SU-DHL-6 (cell line): ENCODE measurements around the gene OR10A2.
"Not testable (repeated sequence)": the region's sequence is repeated elsewhere in the genome, so short reads cannot be mapped to it uniquely, and the experiment has no call there.

ENCODE experiments used
- H2AFZ ChIP-seq: fragments of 200-600 bp; sonication (generic); 2 replicates; pipeline ENCODE4 v1.6.1; 2014; ENCODE audit warnings: low read depth, mild to moderate bottlenecking, moderate library complexity, mixed read lengths, antibody characterized with exemption, low read length; ENCODE audit not compliant: severe bottlenecking
- H3F3A ChIP-seq: fragments of 200-600 bp; shearing (Covaris generic); 2 replicates; pipeline ENCODE4 v1.6.0; 2016; ENCODE audit warnings: antibody characterized with exemption, mild to moderate bottlenecking; ENCODE audit not compliant: insufficient read depth
- H3K27ac ChIP-seq: fragments of 200-600 bp; sonication (generic); 2 replicates; pipeline ENCODE4 v1.5.1; 2016; ENCODE audit warnings: low read depth, mild to moderate bottlenecking, low read length, moderate library complexity, mixed read lengths
- H3K27me3 ChIP-seq: fragments of 200-600 bp; sonication (generic), shearing (Covaris generic); 2 replicates; pipeline ENCODE4 v1.6.0; 2014; ENCODE audit warnings: mild to moderate bottlenecking, low read length
- H3K36me3 ChIP-seq: fragments of 200-600 bp; sonication (generic); 2 replicates; pipeline ENCODE4 v1.6.1; 2014; ENCODE audit warnings: mild to moderate bottlenecking, low read length, mixed read lengths
- H3K4me2 ChIP-seq: fragments of 300-600, 200-600 bp; shearing (Covaris generic), sonication (generic); 2 replicates; pipeline ENCODE4 v1.6.0; 2014; ENCODE audit warnings: low read length, low read depth, mild to moderate bottlenecking; ENCODE audit not compliant: poor library complexity, severe bottlenecking
- H3K4me3 ChIP-seq: fragments of 200-600 bp; sonication (generic); 2 replicates; pipeline ENCODE4 v1.5.1; 2014; ENCODE audit warnings: antibody characterized with exemption, low read length, mild to moderate bottlenecking, mixed read lengths; ENCODE audit not compliant: insufficient read depth, poor library complexity, severe bottlenecking
- H3K79me2 ChIP-seq: fragments of 200-600 bp; sonication (generic); 2 replicates; pipeline ENCODE4 v1.6.1; 2014; ENCODE audit warnings: mild to moderate bottlenecking, low read length, moderate library complexity; ENCODE audit not compliant: insufficient read depth
- H3K9ac ChIP-seq: fragments of 200-600 bp; sonication (generic); 2 replicates; pipeline ENCODE4 v1.7.0; 2014; ENCODE audit warnings: mild to moderate bottlenecking, low read length
- H3K9me2 ChIP-seq: fragments of 200-600 bp; sonication (generic); replicated peaks from 2 replicates; pipeline ENCODE4 v1.6.1; 2014; ENCODE audit warnings: low read length; ENCODE audit not compliant: insufficient read depth
- H3K9me3 ChIP-seq: fragments of 200-600 bp; sonication (generic); 2 replicates; pipeline ENCODE4 v1.6.1; 2014; ENCODE audit warnings: low read length, mixed read lengths; ENCODE audit not compliant: insufficient read depth
- H4K20me1 ChIP-seq: fragments of 200-600 bp; sonication (generic); 2 replicates; pipeline ENCODE4 v1.6.1; 2014; ENCODE audit warnings: low read depth, mild to moderate bottlenecking, antibody characterized with exemption, low read length, moderate library complexity, mixed read lengths
- EZH2phosphoT487 ChIP-seq: fragments of 200-600 bp; sonication (generic), shearing (Covaris generic); conservative IDR thresholded peaks from 2 replicates; pipeline ENCODE4 v1.6.1; 2018; ENCODE audit warnings: mild to moderate bottlenecking, antibody characterized with exemption, low read length, moderate library complexity, mixed read lengths
- TF ChIP-seq, protein P1 (sequence below): fragments of 200-600 bp; sonication (generic); IDR thresholded peaks from one replicate; pipeline ENCODE4 v1.5.1; 2017; ENCODE audit warnings: antibody characterized with exemption, mild to moderate bottlenecking, low read length, moderate library complexity; ENCODE audit not compliant: insufficient read depth, poor library complexity, severe bottlenecking

The OR10A2 gene

GRCh38 chr11:6894097-6894496 is 31.2 kb downstream of the OR10A2 start:
- H3K27me3 ChIP-seq = no peaks in the 10 kb centered on the region
- H3K79me2 ChIP-seq = no peaks in the 10 kb centered on the region
- H3K36me3 ChIP-seq = no peaks in the 10 kb centered on the region
- TF ChIP-seq, protein P1, sequence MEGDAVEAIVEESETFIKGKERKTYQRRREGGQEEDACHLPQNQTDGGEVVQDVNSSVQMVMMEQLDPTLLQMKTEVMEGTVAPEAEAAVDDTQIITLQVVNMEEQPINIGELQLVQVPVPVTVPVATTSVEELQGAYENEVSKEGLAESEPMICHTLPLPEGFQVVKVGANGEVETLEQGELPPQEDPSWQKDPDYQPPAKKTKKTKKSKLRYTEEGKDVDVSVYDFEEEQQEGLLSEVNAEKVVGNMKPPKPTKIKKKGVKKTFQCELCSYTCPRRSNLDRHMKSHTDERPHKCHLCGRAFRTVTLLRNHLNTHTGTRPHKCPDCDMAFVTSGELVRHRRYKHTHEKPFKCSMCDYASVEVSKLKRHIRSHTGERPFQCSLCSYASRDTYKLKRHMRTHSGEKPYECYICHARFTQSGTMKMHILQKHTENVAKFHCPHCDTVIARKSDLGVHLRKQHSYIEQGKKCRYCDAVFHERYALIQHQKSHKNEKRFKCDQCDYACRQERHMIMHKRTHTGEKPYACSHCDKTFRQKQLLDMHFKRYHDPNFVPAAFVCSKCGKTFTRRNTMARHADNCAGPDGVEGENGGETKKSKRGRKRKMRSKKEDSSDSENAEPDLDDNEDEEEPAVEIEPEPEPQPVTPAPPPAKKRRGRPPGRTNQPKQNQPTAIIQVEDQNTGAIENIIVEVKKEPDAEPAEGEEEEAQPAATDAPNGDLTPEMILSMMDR = no peak
- TF ChIP-seq EZH2phosphoT487 = no peak
- H3K9ac ChIP-seq = no peak overlapping the region
- no peak overlapping the region for H3K4me3 ChIP-seq
- no peaks in the 10 kb centered on the region for H4K20me1 ChIP-seq
- H3K9me2 ChIP-seq = no peaks in the 10 kb centered on the region
- no peak overlapping the region for H3K27ac ChIP-seq
- no peak overlapping the region for H3K4me2 ChIP-seq
- H3K9me3 ChIP-seq = no peaks in the 10 kb centered on the region
- H2AFZ ChIP-seq = no peak overlapping the region
- H3F3A ChIP-seq = no peaks in the 10 kb centered on the region

DNA sequence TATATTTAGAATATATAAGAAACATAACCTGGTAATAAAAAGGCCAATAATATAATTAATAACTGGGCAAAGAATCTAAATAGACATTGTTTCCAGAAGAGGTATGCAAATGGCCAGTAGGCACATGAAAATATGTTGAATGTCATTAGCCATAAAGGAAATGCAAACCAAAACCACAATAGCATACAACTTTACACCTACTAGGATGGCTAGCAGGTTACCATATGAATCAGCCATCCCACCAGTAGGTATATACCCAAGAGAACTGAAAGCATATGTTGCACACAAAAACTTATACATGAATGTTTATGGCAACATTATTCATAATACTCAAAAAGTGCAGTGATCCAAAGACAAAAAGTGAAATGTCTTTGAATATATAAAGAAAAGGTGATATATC is 32.2 kb downstream of the OR10A2 start:
- Histone ChIP-seq H3F3A (no peaks in the 10 kb centered on the region), H3K27me3 (no peaks in the 10 kb centered on the region), H3K9ac (no peak overlapping the region), H3K4me3 (no peak overlapping the region), H3K9me3 (no peaks in the 10 kb centered on the region), H3K4me2 (no peak overlapping the region), H3K79me2 (no peaks in the 10 kb centered on the region), H2AFZ (no peak overlapping the region), H3K36me3 (no peaks in the 10 kb centered on the region), H4K20me1 (no peaks in the 10 kb centered on the region), H3K27ac (no peak overlapping the region), H3K9me2 (no peaks in the 10 kb centered on the region)
- TF ChIP-seq, protein P1 = no peak
- no peak for TF ChIP-seq EZH2phosphoT487

DNA sequence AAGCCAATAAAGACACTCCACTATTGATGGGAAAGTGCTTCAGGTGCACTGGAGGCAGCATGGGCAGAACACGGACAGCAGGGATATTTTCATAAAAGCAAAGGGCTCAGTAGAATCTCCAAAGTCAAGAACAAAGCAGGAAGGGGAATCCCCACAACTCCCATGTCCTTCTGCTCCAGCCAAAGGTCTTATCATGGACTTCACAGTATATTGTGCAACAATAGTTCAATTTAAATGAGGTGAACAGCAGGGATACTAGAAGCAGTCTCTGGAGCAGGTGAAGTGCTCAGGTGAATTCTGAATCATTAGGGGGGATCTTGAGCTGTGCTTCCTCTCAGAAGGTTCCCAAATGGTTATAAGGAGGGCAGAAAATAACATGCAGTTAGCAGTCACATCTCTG is 36.1 kb downstream of the OR10A2 start:
- H3K9me3 ChIP-seq = no peaks in the 10 kb centered on the region
- H4K20me1 ChIP-seq = no peaks in the 10 kb centered on the region
- H3K9ac ChIP-seq = no peak overlapping the region
- H3K4me2 ChIP-seq = no peak overlapping the region
- no peaks in the 10 kb centered on the region for H3K27me3 ChIP-seq
- no peak overlapping the region for H2AFZ ChIP-seq
- TF ChIP-seq, protein P1 = no peak
- no peak for TF ChIP-seq EZH2phosphoT487
- no peaks in the 10 kb centered on the region for H3F3A ChIP-seq
- no peaks in the 10 kb centered on the region for H3K79me2 ChIP-seq
- no peak overlapping the region for H3K27ac ChIP-seq
- H3K36me3 ChIP-seq = no peaks in the 10 kb centered on the region
- H3K4me3 ChIP-seq = no peak overlapping the region
- no peaks in the 10 kb centered on the region for H3K9me2 ChIP-seq

GRCh38 chr11:6900327-6900999 is 37.6 kb downstream of the OR10A2 start:
- no peak overlapping the region for H3K4me3 ChIP-seq
- H3K9me2 ChIP-seq = no peaks in the 10 kb centered on the region
- no peaks in the 10 kb centered on the region for H3K27me3 ChIP-seq
- H3K4me2 ChIP-seq = no peak overlapping the region
- H3K36me3 ChIP-seq = no peaks in the 10 kb centered on the region
- H2AFZ ChIP-seq = no peak overlapping the region
- no peaks in the 10 kb centered on the region for H3K79me2 ChIP-seq
- no peak overlapping the region for H3K27ac ChIP-seq
- H3K9ac ChIP-seq = no peak overlapping the region
- H3K9me3 ChIP-seq = no peaks in the 10 kb centered on the region
- no peak for TF ChIP-seq EZH2phosphoT487
- TF ChIP-seq, protein P1 = peak; percentile 18
- H4K20me1 ChIP-seq = no peaks in the 10 kb centered on the region
- H3F3A ChIP-seq = no peaks in the 10 kb centered on the region

DNA sequence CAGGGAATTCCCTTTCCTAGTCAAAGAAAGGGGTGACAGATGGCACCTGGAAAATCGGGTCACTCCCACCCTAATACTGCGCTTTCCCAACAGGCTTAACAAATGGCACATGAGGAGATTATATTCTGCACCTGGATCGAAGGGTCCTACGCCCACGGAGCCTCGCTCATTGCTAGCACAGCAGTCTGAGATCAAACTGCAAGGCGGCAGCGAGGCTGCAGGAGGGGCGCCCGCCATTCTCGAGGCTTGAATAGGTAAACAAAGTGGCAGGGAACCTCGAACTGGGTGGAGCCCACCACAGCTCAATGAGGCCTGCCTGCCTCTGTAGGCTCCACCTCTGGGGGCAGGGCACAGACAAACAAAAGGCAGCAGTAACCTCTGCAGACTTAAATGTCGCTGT is 41.9 kb downstream of the OR10A2 start:
- H3K27me3 ChIP-seq, H3K36me3 ChIP-seq, H3K4me3 ChIP-seq, H3K9ac ChIP-seq, H3K9me2 ChIP-seq, H3K79me2 ChIP-seq, H3K27ac ChIP-seq, H2AFZ ChIP-seq, H3K9me3 ChIP-seq, H4K20me1 ChIP-seq, H3K4me2 ChIP-seq, H3F3A ChIP-seq: not testable (repeated sequence)
